GM12878 (cell line): ENCODE results near the gene SUSD1. TPM values are rescaled to one million over a fixed set of nuclear protein-coding genes. Genes with fewer than 3 reads are reported as not detected.

Source experiments
- ATAC-seq: fragments of 200-7000 bp; cut with Tn5 transposase; 3 replicates; pipeline ENCODE4 v1.9.1; 2020; ENCODE audit warnings: mild to moderate bottlenecking, moderate library complexity
- BruUV-seq: library from RNA; stranded (reverse); fragments of 400-500 nt; replicated peaks from 2 replicates; lab custom pipeline; 2021; lab: Mats Ljungman, UMichigan
- CTCF ChIA-PET: fragments of 300-600 bp; sonication (Branson Sonifier 250); formaldehyde crosslinking; extraction: SDS; loops from one replicate; lab custom pipeline; 2021; ENCODE audit warnings: inconsistent platforms; lab: Yijun Ruan, JAX
- POLR2A ChIA-PET: fragments of 350-600 bp; formaldehyde crosslinking; extraction: SDS; loops from one replicate; lab custom pipeline; 2021; ENCODE audit warnings: inconsistent platforms; lab: Charles Lee
- RAD21 ChIA-PET: fragments of 300-600 bp; sonication (Branson Sonifier 250); formaldehyde crosslinking; loops from one replicate; lab custom pipeline; 2023; ENCODE audit warnings: antibody characterized with exemption; ENCODE audit not compliant: unreplicated experiment; lab: Charles Lee
- SMC1A ChIA-PET: fragments of 300-600 bp; sonication (Branson Sonifier 250); formaldehyde crosslinking; loops from one replicate; lab custom pipeline; 2023; ENCODE audit not compliant: unreplicated experiment, uncharacterized antibody; lab: Charles Lee
- DNase-seq: peaks from one replicate; pipeline ENCODE4 v3.0.0-alpha.2; 2011; ENCODE audit warnings: low read depth, low spot score
- FAIRE-seq: peaks from 3 replicates; lab custom pipeline; 2011; peaks lifted over from hg19 to GRCh38; lab: Jason Lieb, UNC
- H2AFZ ChIP-seq: 2 replicates; pipeline ENCODE4 v1.6.0; 2011; ENCODE audit warnings: low read depth, low read length, control low read depth; ENCODE audit not compliant: control insufficient read depth
- H3K27ac ChIP-seq: 2 replicates; pipeline ENCODE4 v1.5.1; 2011; ENCODE audit warnings: control low read depth; ENCODE audit not compliant: control insufficient read depth, insufficient read depth
- H3K27me3 ChIP-seq, 2 experiments: replicated peaks in 1 of 2; 2 replicates each; pipeline versions ENCODE4 v1.6.0 to v1.6.1; 2011; ENCODE audit warnings: low read length in 1 of 2; ENCODE audit not compliant: control insufficient read depth in 2 of 2, insufficient read depth in 2 of 2
- H3K36me3 ChIP-seq, 2 experiments: 2 replicates each; pipeline ENCODE4 v1.5.1; 2011; ENCODE audit warnings: low read length in 1 of 2; ENCODE audit not compliant: control insufficient read depth in 2 of 2, insufficient read depth in 2 of 2
- H3K4me1 ChIP-seq: 2 replicates; pipeline ENCODE4 v1.6.1; 2011; ENCODE audit warnings: mild to moderate bottlenecking, low read length, moderate library complexity, mixed read lengths; ENCODE audit not compliant: control insufficient read depth, insufficient read depth
- H3K4me2 ChIP-seq: 2 replicates; pipeline ENCODE4 v1.6.0; 2011; ENCODE audit warnings: control low read depth; ENCODE audit not compliant: control insufficient read depth, insufficient read depth
- H3K4me3 ChIP-seq: fragments of 200-600 bp; sonication (generic); 2 replicates; pipeline ENCODE4 v1.5.1; 2016
- H3K79me2 ChIP-seq: 2 replicates; pipeline ENCODE4 v1.6.0; 2011; ENCODE audit warnings: low read length; ENCODE audit not compliant: control insufficient read depth, insufficient read depth
- H3K9ac ChIP-seq: 2 replicates; pipeline ENCODE4 v1.8.0; 2011; ENCODE audit warnings: low read length, control low read depth, mixed read lengths; ENCODE audit not compliant: control insufficient read depth, insufficient read depth
- H3K9me3 ChIP-seq: replicated peaks from 3 replicates; pipeline ENCODE4 v1.5.1; 2011; ENCODE audit warnings: mild to moderate bottlenecking, low read length; ENCODE audit not compliant: control insufficient read depth, insufficient read depth
- H4K20me1 ChIP-seq: 2 replicates; pipeline ENCODE4 v1.6.0; 2011; ENCODE audit not compliant: control insufficient read depth, insufficient read depth
- CHD2 ChIP-seq: IDR thresholded peaks from 2 replicates; pipeline ENCODE4 v1.6.1; 2011; ENCODE audit warnings: low read depth, low read length, improper control_type of control experiment, borderline replicate concordance
- EP300 ChIP-seq, 2 experiments: fragments of 150-350 bp in 1 of 2; IDR thresholded peaks; 2 replicates each; pipeline ENCODE4 v1.6.1; 2011 to 2012; ENCODE audit warnings: low read depth in 2 of 2, low read length in 2 of 2, borderline replicate concordance in 1 of 2, improper control_type of control experiment in 1 of 2, inconsistent platforms in 1 of 2; ENCODE audit not compliant: control insufficient read depth in 1 of 2
- ETV6 ChIP-seq, 2 experiments: fragments of 450-650 bp in 1 of 2; IDR thresholded peaks in 1 of 2; conservative IDR thresholded peaks in 1 of 2; 2 replicates each; pipeline ENCODE4 v1.6.1; 2014; ENCODE audit warnings: antibody characterized with exemption in 1 of 2, borderline replicate concordance in 1 of 2, low read depth in 1 of 2, mild to moderate bottlenecking in 1 of 2, moderate library complexity in 1 of 2
- HDGF ChIP-seq: fragments of 450-650 bp; IDR thresholded peaks from 2 replicates; pipeline ENCODE4 v1.6.1; 2016; ENCODE audit warnings: antibody characterized with exemption
- LARP7 ChIP-seq: fragments of 450-650 bp; IDR thresholded peaks from 2 replicates; pipeline ENCODE4 v1.6.1; 2017; ENCODE audit warnings: mild to moderate bottlenecking
- TAF1 ChIP-seq: IDR thresholded peaks from 2 replicates; pipeline ENCODE4 v1.6.1; 2011; ENCODE audit warnings: mild to moderate bottlenecking, low read depth, low read length, borderline replicate concordance
- WGBS: methylation state at CpG from one replicate; pipeline ENCODE4 v1.1.6; 2016; ENCODE audit warnings: low lambda C conversion rate; ENCODE audit not compliant: insufficient replicate concordance, insufficient coverage; ENCODE audit errors: missing lambda C conversion rate; 5-methylcytosine and 5-hydroxymethylcytosine counted together
- in situ Hi-C: fragments of 300-500 bp; cut with MboI; formaldehyde crosslinking; loops from 9 replicates; pipeline ENCODE4 v1.14.3; 2018; ENCODE audit warnings: mixed read lengths
- intact Hi-C: fragments of 100-400 bp; cut with micrococcal nuclease; formaldehyde crosslinking; loops from one replicate; pipeline ENCODE4 v1.14.2; 2022; ENCODE audit not compliant: unreplicated experiment
- polyA plus RNA-seq, 11 experiments: library from polyadenylated mRNA; depleted of rRNA in 4 of 11; unstranded in 6 of 11; stranded (reverse) in 5 of 11; fragments of >200 nt; fragmentation: Nextera tagmentation in 4 of 11; fragmentation: Illumina TruSeq in 1 of 11; extraction: Ambion mirVana in 4 of 11; extraction: Trizol in 1 of 11; gene quantifications; 1 replicate in 1 of 11; 2 replicates in 10 of 11; pipeline versions ENCODE4 v1.2.1 to v1.2.3, GENCODE V29; 2011 to 2016; ENCODE audit warnings: inconsistent platforms in 2 of 11, missing spikeins in 2 of 11, low read depth in 1 of 11
- total RNA-seq, 4 experiments: library from RNA; depleted of rRNA in 3 of 4; stranded (reverse); fragments of >200 nt in 3 of 4; fragmentation: Illumina TruSeq in 1 of 4; extraction: Trizol in 1 of 4; gene quantifications; 2 replicates each; pipeline versions ENCODE4 v1.2.1 to v1.2.3, GENCODE V29; 2013 to 2021
- TF ChIP-seq, protein P1 (sequence below): fragments of 450-650 bp; IDR thresholded peaks from 2 replicates; pipeline ENCODE4 v1.6.1; 2017; ENCODE audit warnings: low read depth, mild to moderate bottlenecking, moderate library complexity

SUSD1 gene
- total and polyA plus RNA-seq, 10 of the 15 experiments (the other 5 are each of a cell fraction or from before 2014, with no cell fraction given): 6.7 to 20.8 (median 13.2) TPM

DNA sequence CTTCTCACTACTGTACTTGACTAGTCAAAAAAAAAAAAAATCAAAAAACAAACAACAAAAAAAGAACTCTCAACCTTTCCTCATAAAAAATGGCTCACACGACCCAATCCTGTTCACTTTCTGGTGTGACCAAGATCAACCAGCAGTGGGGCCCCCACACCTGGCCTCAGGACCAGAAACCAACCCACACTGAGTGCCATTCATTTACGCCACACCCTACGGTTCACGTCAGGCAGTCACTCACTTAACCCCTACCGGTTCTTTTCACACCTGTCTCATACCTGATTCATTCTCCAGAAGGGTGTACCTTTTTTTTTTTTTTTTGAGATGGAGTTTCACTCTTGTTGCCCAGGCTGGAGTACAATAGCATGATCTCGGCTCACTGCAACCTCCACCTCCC is 5.7 kb downstream of the SUSD1 start (continued):
- TF ChIP-seq EP300 (IDR thresholded peaks at IDR 0.05; ENCODE audit: borderline replicate concordance in 1 of 2, control insufficient read depth in 1 of 2, low read depth in 2 of 2, low read length in 2 of 2) (no peak), CHD2 (no peak), TAF1 (no peak), HDGF (no peak), LARP7 (no peak)

DNA sequence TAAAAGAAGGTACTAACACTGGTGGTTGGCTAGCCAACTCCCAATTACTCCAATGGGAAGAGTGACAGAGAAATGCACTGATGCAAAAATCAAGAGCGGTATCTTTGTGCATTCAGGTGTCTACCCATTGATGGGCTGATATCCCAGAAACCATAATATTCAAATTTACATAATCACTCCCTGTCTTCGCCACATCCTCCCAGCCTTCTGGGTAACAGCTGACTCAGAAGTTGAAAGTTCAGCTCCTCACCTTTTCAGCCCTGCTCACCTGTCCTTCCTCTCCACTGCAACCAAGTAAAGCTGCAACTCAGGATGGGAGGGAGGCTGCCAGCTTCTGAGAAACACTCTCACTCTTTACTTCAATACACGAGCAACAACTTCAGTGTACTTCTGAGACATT is 6.9 kb downstream of the SUSD1 start:
- POLR2A ChIA-PET: no interaction called here
- CTCF ChIA-PET: no interaction called here
- RAD21 ChIA-PET: no interaction called here

More for the DNA sequence above, 6.9 kb downstream of the SUSD1 start:
- SMC1A ChIA-PET: no interaction called here
- no peak overlapping the region for H3K4me3 ChIP-seq
- no peak overlapping the region for H3K27ac ChIP-seq
- H3K9ac ChIP-seq: no peak overlapping the region
- ATAC-seq (no peak), DNase-seq (no peak), FAIRE-seq (no peak)
- 0 out of 2 replicates have a peak, but pooled peaks cover 4% of the 10 kb centered on the region for H3K4me1 ChIP-seq
- H3K27me3 ChIP-seq: no peaks in the 10 kb centered on the region
- no peaks in the 10 kb centered on the region for H3K79me2 ChIP-seq
- H3K4me2 ChIP-seq: no peak overlapping the region
- intact Hi-C loops: no loop called here
- WGBS: 2% methylated on average over 3 of the region's 3 CpGs
- no peak overlapping the region for H2AFZ ChIP-seq
- in situ Hi-C loops: loop anchor here (5.0 kb wide), 1 partner anchor 49 kb away; no protein-coding TSS in a partner anchor
- no peaks in the 10 kb centered on the region for H4K20me1 ChIP-seq
- H3K36me3 ChIP-seq: no peaks in the 10 kb centered on the region
- no TSS peak for BruUV-seq
- no peak for TF ChIP-seq ETV6 (conservative IDR thresholded peaks at IDR 0.05 in 1 of 2, IDR thresholded peaks at IDR 0.05 in 1 of 2; ENCODE audit: borderline replicate concordance in 1 of 2, low read depth in 1 of 2)
- TF ChIP-seq, protein P1, sequence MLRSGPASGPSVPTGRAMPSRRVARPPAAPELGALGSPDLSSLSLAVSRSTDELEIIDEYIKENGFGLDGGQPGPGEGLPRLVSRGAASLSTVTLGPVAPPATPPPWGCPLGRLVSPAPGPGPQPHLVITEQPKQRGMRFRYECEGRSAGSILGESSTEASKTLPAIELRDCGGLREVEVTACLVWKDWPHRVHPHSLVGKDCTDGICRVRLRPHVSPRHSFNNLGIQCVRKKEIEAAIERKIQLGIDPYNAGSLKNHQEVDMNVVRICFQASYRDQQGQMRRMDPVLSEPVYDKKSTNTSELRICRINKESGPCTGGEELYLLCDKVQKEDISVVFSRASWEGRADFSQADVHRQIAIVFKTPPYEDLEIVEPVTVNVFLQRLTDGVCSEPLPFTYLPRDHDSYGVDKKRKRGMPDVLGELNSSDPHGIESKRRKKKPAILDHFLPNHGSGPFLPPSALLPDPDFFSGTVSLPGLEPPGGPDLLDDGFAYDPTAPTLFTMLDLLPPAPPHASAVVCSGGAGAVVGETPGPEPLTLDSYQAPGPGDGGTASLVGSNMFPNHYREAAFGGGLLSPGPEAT: no peak
- no peaks in the 10 kb centered on the region for H3K9me3 ChIP-seq
